ENCODE results near the gene EFHC2. TPM values are rescaled to one million over a fixed set of nuclear protein-coding genes. Genes with fewer than 3 reads are reported as not detected.

The EFHC2 gene
- total RNA-seq, 2 experiments from 2014 or later, result not detected

DNA sequence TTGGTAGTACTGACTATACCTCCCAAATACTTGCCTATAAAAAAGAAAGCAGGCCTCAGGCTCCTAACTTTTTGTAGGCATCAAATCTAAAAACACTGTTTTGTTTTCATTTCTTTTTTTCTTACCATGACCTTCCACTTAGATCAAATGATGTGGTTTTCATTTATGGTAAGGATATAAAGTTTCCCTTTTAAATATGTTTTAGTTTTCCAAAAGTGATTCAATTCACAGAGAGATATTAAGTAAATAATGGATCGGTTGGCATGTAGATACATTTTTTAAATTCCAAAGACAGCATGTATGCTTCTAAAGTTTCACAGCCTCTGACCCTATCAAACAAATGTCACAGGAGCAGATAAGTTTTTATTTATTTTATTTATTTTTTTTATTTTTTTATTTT is 23.9 kb downstream of the EFHC2 start:
- no peak for DNase-seq (ENCODE audit: low spot score)
- H3K4me2 ChIP-seq (ENCODE audit: low read length), result no peak overlapping the region
- H3K27ac ChIP-seq (ENCODE audit: low read depth, low read length, poor library complexity, severe bottlenecking), result no peak overlapping the region
- no peaks in the 10 kb centered on the region for H3K36me3 ChIP-seq (ENCODE audit: insufficient read depth, low read length)
- H3K9me2 ChIP-seq (ENCODE audit: insufficient read depth, low read length), result no peaks in the 10 kb centered on the region
- no peaks in the 10 kb centered on the region for H3K9me3 ChIP-seq (ENCODE audit: low read length)
- no peaks in the 10 kb centered on the region for H3K4me1 ChIP-seq (ENCODE audit: insufficient read depth, low read length, poor library complexity, severe bottlenecking)
- no peak for TF ChIP-seq EZH2phosphoT487 (IDR thresholded peaks at IDR 0.05; ENCODE audit: borderline replicate concordance, low read depth, low read length)
- TF ChIP-seq, protein P1, sequence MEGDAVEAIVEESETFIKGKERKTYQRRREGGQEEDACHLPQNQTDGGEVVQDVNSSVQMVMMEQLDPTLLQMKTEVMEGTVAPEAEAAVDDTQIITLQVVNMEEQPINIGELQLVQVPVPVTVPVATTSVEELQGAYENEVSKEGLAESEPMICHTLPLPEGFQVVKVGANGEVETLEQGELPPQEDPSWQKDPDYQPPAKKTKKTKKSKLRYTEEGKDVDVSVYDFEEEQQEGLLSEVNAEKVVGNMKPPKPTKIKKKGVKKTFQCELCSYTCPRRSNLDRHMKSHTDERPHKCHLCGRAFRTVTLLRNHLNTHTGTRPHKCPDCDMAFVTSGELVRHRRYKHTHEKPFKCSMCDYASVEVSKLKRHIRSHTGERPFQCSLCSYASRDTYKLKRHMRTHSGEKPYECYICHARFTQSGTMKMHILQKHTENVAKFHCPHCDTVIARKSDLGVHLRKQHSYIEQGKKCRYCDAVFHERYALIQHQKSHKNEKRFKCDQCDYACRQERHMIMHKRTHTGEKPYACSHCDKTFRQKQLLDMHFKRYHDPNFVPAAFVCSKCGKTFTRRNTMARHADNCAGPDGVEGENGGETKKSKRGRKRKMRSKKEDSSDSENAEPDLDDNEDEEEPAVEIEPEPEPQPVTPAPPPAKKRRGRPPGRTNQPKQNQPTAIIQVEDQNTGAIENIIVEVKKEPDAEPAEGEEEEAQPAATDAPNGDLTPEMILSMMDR (conservative IDR thresholded peaks at IDR 0.05; ENCODE audit: low read length), result no peak
- H2AFZ ChIP-seq (ENCODE audit: low read length), result no peak overlapping the region
- POLR2A ChIA-PET, result no interaction called here
- H3K4me3 ChIP-seq (ENCODE audit: low read depth, low read length, poor library complexity, severe bottlenecking), result no peak overlapping the region
- no peaks in the 10 kb centered on the region for H3K79me2 ChIP-seq (ENCODE audit: insufficient read depth, low read depth, low read length)
- intact Hi-C loops (cut with micrococcal nuclease; ENCODE audit: unreplicated experiment), result no loop called here
- CTCF ChIA-PET (ENCODE audit: unreplicated experiment), result no interaction called here
- BruUV-seq (replicated peaks), result no TSS peak
- no peaks in the 10 kb centered on the region for H4K20me1 ChIP-seq (ENCODE audit: insufficient read depth, low read length)

DNA sequence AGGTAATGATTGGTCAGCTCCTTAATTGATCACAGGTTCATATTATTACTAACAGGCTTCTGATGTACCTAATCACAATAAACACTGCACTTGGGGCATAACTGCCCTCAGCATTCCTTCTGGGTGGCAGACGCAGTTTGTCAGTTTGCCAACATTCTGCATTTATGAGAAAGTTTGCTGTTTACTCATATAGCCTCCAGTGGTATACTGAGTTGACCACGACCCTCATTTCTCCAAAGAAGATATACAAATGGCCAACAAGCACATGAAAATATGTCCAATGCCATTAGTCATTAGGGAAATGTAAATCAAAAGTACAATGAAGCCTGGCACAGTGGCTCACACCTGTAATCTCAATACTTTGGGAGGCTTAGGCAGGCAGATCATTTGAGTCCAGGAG is 26.3 kb downstream of the EFHC2 start:
- no peak overlapping the region for H3K4me2 ChIP-seq (ENCODE audit: low read length)
- no TSS peak for BruUV-seq (replicated peaks)
- H3K79me2 ChIP-seq (ENCODE audit: insufficient read depth, low read depth, low read length), result no peaks in the 10 kb centered on the region
- no peak overlapping the region for H3K4me3 ChIP-seq (ENCODE audit: low read depth, low read length, poor library complexity, severe bottlenecking)
- H2AFZ ChIP-seq (ENCODE audit: low read length), result no peak overlapping the region
- H3K27ac ChIP-seq (ENCODE audit: low read depth, low read length, poor library complexity, severe bottlenecking), result no peak overlapping the region
- H4K20me1 ChIP-seq (ENCODE audit: insufficient read depth, low read length), result no peaks in the 10 kb centered on the region
- no peak for DNase-seq (ENCODE audit: low spot score)
- no peaks in the 10 kb centered on the region for H3K4me1 ChIP-seq (ENCODE audit: insufficient read depth, low read length, poor library complexity, severe bottlenecking)
- TF ChIP-seq EZH2phosphoT487 (IDR thresholded peaks at IDR 0.05; ENCODE audit: borderline replicate concordance, low read depth, low read length), result no peak
- TF ChIP-seq, protein P1 (conservative IDR thresholded peaks at IDR 0.05; ENCODE audit: low read length), result no peak
- ChIA-PET CTCF (ENCODE audit: unreplicated experiment) (no interaction called here), POLR2A (no interaction called here)
- H3K36me3 ChIP-seq (ENCODE audit: insufficient read depth, low read length), result no peaks in the 10 kb centered on the region
- intact Hi-C loops (cut with micrococcal nuclease; ENCODE audit: unreplicated experiment), result no loop called here
- H3K9me2 ChIP-seq (ENCODE audit: insufficient read depth, low read length), result no peaks in the 10 kb centered on the region
- H3K9me3 ChIP-seq (ENCODE audit: low read length), result no peaks in the 10 kb centered on the region

DNA sequence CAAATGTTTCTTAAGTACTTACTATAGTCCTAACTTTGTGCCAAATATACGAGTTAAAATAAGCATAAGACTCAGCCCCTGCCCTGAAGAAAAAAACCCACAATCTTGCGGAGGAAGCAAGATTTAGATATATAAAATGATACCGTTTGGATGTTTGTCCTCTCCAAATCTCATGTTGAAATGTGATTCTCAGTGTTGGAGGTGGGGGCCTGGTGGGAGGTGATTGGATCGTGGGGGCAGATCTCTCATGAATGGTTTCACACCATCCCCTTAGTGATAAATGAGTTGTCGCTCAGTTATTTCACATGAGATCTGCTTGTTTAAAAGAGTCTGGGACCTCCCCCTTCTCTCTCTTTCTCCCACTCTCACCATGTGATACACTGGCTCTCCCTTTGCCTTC is 28.7 kb downstream of the EFHC2 start:
- no peak overlapping the region for H2AFZ ChIP-seq (ENCODE audit: low read length)
- no peaks in the 10 kb centered on the region for H3K4me1 ChIP-seq (ENCODE audit: insufficient read depth, low read length, poor library complexity, severe bottlenecking)
- H3K36me3 ChIP-seq (ENCODE audit: insufficient read depth, low read length), result no peaks in the 10 kb centered on the region
- no peaks in the 10 kb centered on the region for H3K9me3 ChIP-seq (ENCODE audit: low read length)
- DNase-seq (ENCODE audit: low spot score), result no peak
- no TSS peak for BruUV-seq (replicated peaks)
- no peak overlapping the region for H3K4me3 ChIP-seq (ENCODE audit: low read depth, low read length, poor library complexity, severe bottlenecking)
- no peak for TF ChIP-seq EZH2phosphoT487 (IDR thresholded peaks at IDR 0.05; ENCODE audit: borderline replicate concordance, low read depth, low read length)
- TF ChIP-seq, protein P1 (conservative IDR thresholded peaks at IDR 0.05; ENCODE audit: low read length), result no peak
- ChIA-PET CTCF (ENCODE audit: unreplicated experiment) (no interaction called here), POLR2A (no interaction called here)
- no peak overlapping the region for H3K27ac ChIP-seq (ENCODE audit: low read depth, low read length, poor library complexity, severe bottlenecking)
- H3K79me2 ChIP-seq (ENCODE audit: insufficient read depth, low read depth, low read length), result no peaks in the 10 kb centered on the region
- H3K9me2 ChIP-seq (ENCODE audit: insufficient read depth, low read length), result no peaks in the 10 kb centered on the region
- no peak overlapping the region for H3K4me2 ChIP-seq (ENCODE audit: low read length)
- no peaks in the 10 kb centered on the region for H4K20me1 ChIP-seq (ENCODE audit: insufficient read depth, low read length)
- intact Hi-C loops (cut with micrococcal nuclease; ENCODE audit: unreplicated experiment), result no loop called here
